Activated CD8-positive, alpha-beta memory T cell treated with anti-CD3 and anti-CD28 coated beads, Interleukin-2, amount 50 U/mL, for 48 hours (primary cell): ENCODE data around the gene C2CD2.
A peak's percentile ranks its signal among the peaks of the same experiment; 100 is the strongest.
"Not testable (repeated sequence)": the region's sequence is repeated elsewhere in the genome, so short reads cannot be mapped to it uniquely, and the experiment has no call there.

Source experiments
- DNase-seq: peaks from one replicate; pipeline ENCODE4 v3.0.0-alpha.2; 2020

Gene C2CD2

GRCh38 chr21:41953831-41954653 lies at the start of gene C2CD2:
C2CD2 (minus strand) TSS chr21:41954018; CDS start chr21:41953648, 370 bp downstream.
- DNase-seq: peak; percentile 63

- DNase-seq: peak; percentile 63
Observed at GRCh38 chr21:42003051-42003461, 49.2 kb upstream of the C2CD2 start.

GRCh38 chr21:42002421-42002958 lies 48.7 kb upstream of the C2CD2 start:
- DNase-seq: peak; percentile 75

- DNase-seq: no peak
Observed at GRCh38 chr21:42001781-42002180, 48.0 kb upstream of the C2CD2 start.

GRCh38 chr21:42000908-42001307 lies 47.1 kb upstream of the C2CD2 start:
- no peak for DNase-seq

- no peak for DNase-seq
Observed at GRCh38 chr21:41997657-41998056, 43.8 kb upstream of the C2CD2 start.

- DNase-seq: no peak
Observed at GRCh38 chr21:41995577-41995976, 41.8 kb upstream of the C2CD2 start.

- DNase-seq: not testable (repeated sequence)
Observed at GRCh38 chr21:41994613-41995012, 40.8 kb upstream of the C2CD2 start.

- no peak for DNase-seq
Observed at GRCh38 chr21:41993744-41994143, 39.9 kb upstream of the C2CD2 start.

- DNase-seq: no peak
Observed at GRCh38 chr21:41992576-41992975, 38.8 kb upstream of the C2CD2 start.

GRCh38 chr21:41991659-41992058 lies 37.8 kb upstream of the C2CD2 start:
- no peak for DNase-seq

- no peak for DNase-seq
Observed at GRCh38 chr21:41989698-41990097, 35.9 kb upstream of the C2CD2 start.

- no peak for DNase-seq
Observed at GRCh38 chr21:41987310-41987709, 33.5 kb upstream of the C2CD2 start.

GRCh38 chr21:41985662-41986416 lies 32.0 kb upstream of the C2CD2 start:
- no peak for DNase-seq

GRCh38 chr21:41983229-41983628 lies 29.4 kb upstream of the C2CD2 start:
- no peak for DNase-seq

GRCh38 chr21:41980561-41980960 lies 26.7 kb upstream of the C2CD2 start:
- DNase-seq: no peak

GRCh38 chr21:41979751-41980369 lies 26.0 kb upstream of the C2CD2 start:
- DNase-seq: peak; percentile 17

- DNase-seq: no peak
Observed at GRCh38 chr21:41979335-41979734, 25.5 kb upstream of the C2CD2 start.

GRCh38 chr21:41977034-41977950 lies 23.5 kb upstream of the C2CD2 start:
- DNase-seq: peak; percentile 32

- peak; percentile 26 for DNase-seq
Observed at GRCh38 chr21:41976611-41977010, 22.8 kb upstream of the C2CD2 start.

- peak; percentile 39 for DNase-seq
Observed at GRCh38 chr21:41975391-41976272, 21.8 kb upstream of the C2CD2 start.
